ENCODE data around the gene MICAL3.

MICAL3 gene

GRCh38 chr22:17922925-17923903, 101.1 kb downstream of the MICAL3 start:
- TF ChIP-seq, protein P1, sequence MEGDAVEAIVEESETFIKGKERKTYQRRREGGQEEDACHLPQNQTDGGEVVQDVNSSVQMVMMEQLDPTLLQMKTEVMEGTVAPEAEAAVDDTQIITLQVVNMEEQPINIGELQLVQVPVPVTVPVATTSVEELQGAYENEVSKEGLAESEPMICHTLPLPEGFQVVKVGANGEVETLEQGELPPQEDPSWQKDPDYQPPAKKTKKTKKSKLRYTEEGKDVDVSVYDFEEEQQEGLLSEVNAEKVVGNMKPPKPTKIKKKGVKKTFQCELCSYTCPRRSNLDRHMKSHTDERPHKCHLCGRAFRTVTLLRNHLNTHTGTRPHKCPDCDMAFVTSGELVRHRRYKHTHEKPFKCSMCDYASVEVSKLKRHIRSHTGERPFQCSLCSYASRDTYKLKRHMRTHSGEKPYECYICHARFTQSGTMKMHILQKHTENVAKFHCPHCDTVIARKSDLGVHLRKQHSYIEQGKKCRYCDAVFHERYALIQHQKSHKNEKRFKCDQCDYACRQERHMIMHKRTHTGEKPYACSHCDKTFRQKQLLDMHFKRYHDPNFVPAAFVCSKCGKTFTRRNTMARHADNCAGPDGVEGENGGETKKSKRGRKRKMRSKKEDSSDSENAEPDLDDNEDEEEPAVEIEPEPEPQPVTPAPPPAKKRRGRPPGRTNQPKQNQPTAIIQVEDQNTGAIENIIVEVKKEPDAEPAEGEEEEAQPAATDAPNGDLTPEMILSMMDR (IDR thresholded peaks at IDR 0.05; ENCODE audit: control insufficient read depth, extremely low read depth, insufficient read depth), result no peak
- no peak overlapping the region for H3K4me3 ChIP-seq (ENCODE audit: low read depth, low read length)
- DNase-seq (ENCODE audit: low read depth), result no peak

- peak; percentile 71 for DNase-seq (ENCODE audit: low read depth)
- TF ChIP-seq, protein P1 (IDR thresholded peaks at IDR 0.05; ENCODE audit: control insufficient read depth, extremely low read depth, insufficient read depth), result no peak
- H3K4me3 ChIP-seq (ENCODE audit: low read depth, low read length), result no peak overlapping the region
Measured at GRCh38 chr22:17921871-17922821, 102.2 kb downstream of the MICAL3 start.

GRCh38 chr22:17920992-17921650, 103.2 kb downstream of the MICAL3 start:
- no peak overlapping the region for H3K4me3 ChIP-seq (ENCODE audit: low read depth, low read length)
- no peak for DNase-seq (ENCODE audit: low read depth)
- TF ChIP-seq, protein P1 (IDR thresholded peaks at IDR 0.05; ENCODE audit: control insufficient read depth, extremely low read depth, insufficient read depth), result no peak

- no peak overlapping the region for H3K4me3 ChIP-seq (ENCODE audit: low read depth, low read length)
- TF ChIP-seq, protein P1 (IDR thresholded peaks at IDR 0.05; ENCODE audit: control insufficient read depth, extremely low read depth, insufficient read depth), result no peak
- no peak for DNase-seq (ENCODE audit: low read depth)
Measured at GRCh38 chr22:17920145-17920605, 104.2 kb downstream of the MICAL3 start.

GRCh38 chr22:17919276-17920144, 104.9 kb downstream of the MICAL3 start:
- H3K4me3 ChIP-seq (ENCODE audit: low read depth, low read length), result no peak overlapping the region
- no peak for DNase-seq (ENCODE audit: low read depth)
- TF ChIP-seq, protein P1 (IDR thresholded peaks at IDR 0.05; ENCODE audit: control insufficient read depth, extremely low read depth, insufficient read depth), result no peak
